ENCODE measurements around the gene TRIM74. TPM values are rescaled to one million over a fixed set of nuclear protein-coding genes. Genes with fewer than 3 reads are reported as not detected.
"Not testable (repeated sequence)": the region's sequence is repeated elsewhere in the genome, so short reads cannot be mapped to it uniquely, and the experiment has no call there.

The TRIM74 gene
- total RNA-seq, 3 donors from 2014 or later = 0.38 to 0.79 TPM; not detected in 1

DNA sequence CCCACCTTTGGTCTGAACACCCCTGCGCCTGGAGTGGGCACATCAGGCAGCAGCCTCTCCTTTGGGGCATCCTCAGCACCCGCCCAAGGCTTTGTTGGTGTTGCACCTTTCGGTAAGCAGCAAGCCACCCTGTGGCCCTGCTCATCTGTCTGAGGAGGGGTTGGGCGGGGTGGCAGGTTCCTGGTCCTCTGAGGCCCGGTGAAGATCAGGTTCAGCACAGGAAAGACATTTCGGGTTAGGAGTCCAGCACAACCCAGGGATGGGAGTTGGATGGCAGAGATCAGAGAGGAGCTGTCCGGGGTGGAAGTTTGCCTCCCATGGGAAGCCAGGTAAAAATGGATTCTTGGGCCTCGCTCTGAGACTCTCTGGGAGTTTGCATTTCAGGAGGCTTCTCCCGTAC is 23.7 kb downstream of the TRIM74 start:
- not testable (repeated sequence) for H3K36me3 Mint-ChIP-seq (ENCODE audit: insufficient read depth); H3K9me3 Mint-ChIP-seq; H3K4me1 Mint-ChIP-seq (ENCODE audit: low read depth); H3K4me3 Mint-ChIP-seq; DNase-seq; H3K27me3 Mint-ChIP-seq (ENCODE audit: low read depth); ATAC-seq

DNA sequence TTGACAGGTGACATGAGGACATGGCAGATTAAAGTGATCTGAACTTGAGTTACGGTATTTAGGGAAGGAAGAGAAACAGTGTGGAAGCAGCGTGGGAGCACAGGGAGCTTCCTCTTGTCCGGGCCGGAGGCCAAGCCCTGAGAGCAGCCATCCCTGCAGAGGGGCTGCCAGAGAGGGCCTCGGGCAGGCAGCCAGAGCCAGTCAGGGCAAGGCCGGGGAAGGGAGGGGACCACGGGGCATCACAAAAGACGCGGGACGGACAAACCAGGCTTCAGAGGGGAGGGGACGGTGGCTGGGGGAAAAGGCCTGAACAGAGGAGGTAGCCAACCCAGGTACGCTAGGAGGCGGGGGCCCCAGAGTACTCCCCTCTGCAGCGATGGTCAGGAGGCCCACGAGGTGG is 24.3 kb downstream of the TRIM74 start:
- H3K27me3 Mint-ChIP-seq (ENCODE audit: low read depth); H3K9me3 Mint-ChIP-seq; DNase-seq; H3K4me3 Mint-ChIP-seq; H3K4me1 Mint-ChIP-seq (ENCODE audit: low read depth); H3K36me3 Mint-ChIP-seq (ENCODE audit: insufficient read depth): not testable (repeated sequence)
- peak in 1 of 2 donors; percentile 6 for ATAC-seq

DNA sequence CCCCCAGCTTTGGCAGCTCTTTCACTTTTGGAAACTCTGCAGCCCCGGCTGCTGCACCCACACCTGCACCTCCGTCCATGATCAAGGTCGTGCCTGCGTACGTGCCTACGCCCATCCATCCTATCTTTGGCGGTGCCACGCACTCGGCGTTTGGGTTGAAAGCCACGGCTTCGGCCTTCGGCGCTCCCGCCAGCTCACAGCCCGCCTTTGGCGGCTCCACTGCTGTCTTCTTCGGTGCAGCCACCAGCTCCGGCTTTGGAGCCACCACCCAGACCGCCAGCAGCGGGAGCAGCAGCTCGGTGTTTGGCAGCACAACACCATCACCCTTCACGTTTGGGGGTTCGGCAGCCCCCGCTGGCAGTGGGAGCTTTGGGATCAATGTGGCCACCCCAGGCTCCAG is 26.3 kb downstream of the TRIM74 start:
- H3K27me3 Mint-ChIP-seq (ENCODE audit: low read depth); H3K9me3 Mint-ChIP-seq; ATAC-seq; H3K4me3 Mint-ChIP-seq; DNase-seq: not testable (repeated sequence)
- peaks cover 14% of the 10 kb centered on the region for H3K4me1 Mint-ChIP-seq (ENCODE audit: low read depth)
- peaks cover 12% of the 10 kb centered on the region for H3K36me3 Mint-ChIP-seq (ENCODE audit: insufficient read depth)

DNA sequence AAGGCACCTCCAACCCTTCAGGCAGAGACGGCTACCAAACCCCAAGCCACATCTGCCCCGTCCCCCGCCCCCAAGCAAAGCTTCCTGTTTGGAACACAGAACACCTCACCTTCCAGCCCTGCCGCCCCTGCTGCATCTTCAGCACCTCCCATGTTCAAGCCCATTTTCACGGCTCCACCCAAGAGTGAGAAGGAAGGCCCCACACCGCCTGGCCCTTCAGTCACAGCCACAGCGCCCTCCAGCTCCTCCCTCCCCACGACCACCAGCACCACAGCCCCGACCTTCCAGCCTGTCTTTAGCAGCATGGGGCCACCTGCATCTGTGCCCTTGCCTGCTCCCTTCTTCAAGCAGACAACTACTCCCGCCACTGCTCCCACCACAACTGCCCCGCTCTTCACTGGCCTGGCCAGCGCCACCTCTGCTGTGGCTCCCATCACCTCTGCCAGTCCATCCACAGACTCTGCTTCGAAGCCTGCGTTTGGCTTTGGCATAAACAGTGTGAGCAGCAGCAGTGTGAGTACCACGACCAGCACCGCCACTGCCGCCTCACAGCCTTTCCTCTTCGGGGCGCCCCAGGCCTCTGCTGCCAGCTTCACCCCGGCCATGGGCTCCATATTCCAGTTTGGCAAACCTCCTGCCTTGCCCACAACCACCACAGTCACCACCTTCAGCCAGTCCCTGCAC is 27.1 kb downstream of the TRIM74 start:
- DNase-seq; H3K27me3 Mint-ChIP-seq (ENCODE audit: low read depth); H3K9me3 Mint-ChIP-seq; H3K4me3 Mint-ChIP-seq; ATAC-seq: not testable (repeated sequence)
- peaks cover 13% of the 10 kb centered on the region for H3K36me3 Mint-ChIP-seq (ENCODE audit: insufficient read depth)
- peaks cover 19% of the 10 kb centered on the region for H3K4me1 Mint-ChIP-seq (ENCODE audit: low read depth)

DNA sequence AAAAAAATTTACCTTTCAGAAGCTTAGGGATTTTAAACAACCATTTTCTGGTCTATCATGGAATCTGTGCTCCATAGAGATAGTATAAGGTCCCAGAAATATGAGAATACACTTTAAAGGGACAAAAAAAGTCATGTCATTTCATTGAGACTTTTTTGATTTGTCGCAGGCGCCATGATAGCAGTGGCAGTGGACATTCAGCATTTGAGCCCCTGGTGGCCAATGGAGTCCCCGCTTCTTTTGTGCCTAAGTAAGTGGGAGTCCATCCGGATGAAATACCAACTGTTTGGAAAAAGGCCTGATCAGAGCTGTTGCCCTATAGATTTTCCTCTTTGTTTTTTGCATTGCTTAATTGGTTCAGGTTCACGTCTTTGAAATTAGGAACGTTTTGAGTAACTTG is 41.0 kb downstream of the TRIM74 start:
- not testable (repeated sequence) for H3K4me3 Mint-ChIP-seq; ATAC-seq; DNase-seq; H3K27me3 Mint-ChIP-seq (ENCODE audit: low read depth); H3K9me3 Mint-ChIP-seq
- peaks cover 36% of the 10 kb centered on the region for H3K36me3 Mint-ChIP-seq (ENCODE audit: insufficient read depth)
- peaks cover 22% of the 10 kb centered on the region for H3K4me1 Mint-ChIP-seq (ENCODE audit: low read depth)

DNA sequence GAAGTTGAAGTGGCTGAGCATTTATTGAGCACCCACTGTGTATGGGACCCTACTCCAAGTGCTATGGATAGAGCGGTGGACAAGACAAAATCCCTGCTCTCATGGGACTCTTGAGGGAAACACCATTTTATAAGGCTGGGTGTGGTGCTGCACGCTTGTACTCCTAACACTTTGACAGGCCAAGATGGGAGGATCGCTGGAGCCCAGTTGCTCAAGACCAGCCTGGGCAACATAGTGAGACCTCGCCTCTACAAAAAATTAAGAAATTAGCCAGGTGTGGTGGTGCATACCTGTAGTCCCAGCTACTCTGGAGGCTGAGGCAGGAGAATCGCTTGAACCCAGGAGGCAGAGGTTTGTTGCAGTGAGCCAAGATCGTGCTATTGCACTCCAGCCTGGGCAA is 41.5 kb downstream of the TRIM74 start:
- Mint-ChIP-seq H3K36me3 (ENCODE audit: insufficient read depth) (peaks cover 38% of the 10 kb centered on the region), H3K4me1 (ENCODE audit: low read depth) (peaks cover 25% of the 10 kb centered on the region)
- ATAC-seq; H3K4me3 Mint-ChIP-seq; DNase-seq; H3K9me3 Mint-ChIP-seq; H3K27me3 Mint-ChIP-seq (ENCODE audit: low read depth): not testable (repeated sequence)

DNA sequence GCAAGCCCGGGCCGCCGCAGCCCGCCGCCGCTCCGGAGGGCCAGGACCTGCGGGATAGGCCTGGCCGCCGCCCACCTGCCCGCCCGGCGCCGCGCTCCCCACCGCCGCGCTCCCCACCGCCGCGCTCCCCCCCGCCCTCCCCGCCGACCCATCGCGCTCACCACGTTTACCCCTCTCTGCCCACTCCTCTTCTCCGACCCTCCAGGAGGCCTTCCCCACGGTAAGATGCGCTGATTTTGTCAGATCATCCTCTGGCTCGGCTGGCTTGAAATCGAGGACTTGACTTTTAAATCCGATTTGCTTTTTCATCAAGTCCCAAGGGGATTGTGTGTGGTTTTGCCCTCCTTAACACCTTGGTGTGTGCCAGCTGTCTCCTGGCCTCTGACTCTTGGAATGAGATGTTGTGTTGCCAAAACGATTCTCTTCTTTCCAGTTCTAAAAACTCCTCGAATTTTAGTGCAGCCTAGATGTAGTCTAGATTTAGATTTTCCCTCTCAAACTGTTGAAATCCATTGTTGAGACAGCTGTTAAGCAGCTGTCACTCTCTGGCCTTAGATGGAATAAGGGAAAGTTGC is 43.6 kb downstream of the TRIM74 start:
- ATAC-seq = peak; percentile 41
- no peak for DNase-seq

DNA sequence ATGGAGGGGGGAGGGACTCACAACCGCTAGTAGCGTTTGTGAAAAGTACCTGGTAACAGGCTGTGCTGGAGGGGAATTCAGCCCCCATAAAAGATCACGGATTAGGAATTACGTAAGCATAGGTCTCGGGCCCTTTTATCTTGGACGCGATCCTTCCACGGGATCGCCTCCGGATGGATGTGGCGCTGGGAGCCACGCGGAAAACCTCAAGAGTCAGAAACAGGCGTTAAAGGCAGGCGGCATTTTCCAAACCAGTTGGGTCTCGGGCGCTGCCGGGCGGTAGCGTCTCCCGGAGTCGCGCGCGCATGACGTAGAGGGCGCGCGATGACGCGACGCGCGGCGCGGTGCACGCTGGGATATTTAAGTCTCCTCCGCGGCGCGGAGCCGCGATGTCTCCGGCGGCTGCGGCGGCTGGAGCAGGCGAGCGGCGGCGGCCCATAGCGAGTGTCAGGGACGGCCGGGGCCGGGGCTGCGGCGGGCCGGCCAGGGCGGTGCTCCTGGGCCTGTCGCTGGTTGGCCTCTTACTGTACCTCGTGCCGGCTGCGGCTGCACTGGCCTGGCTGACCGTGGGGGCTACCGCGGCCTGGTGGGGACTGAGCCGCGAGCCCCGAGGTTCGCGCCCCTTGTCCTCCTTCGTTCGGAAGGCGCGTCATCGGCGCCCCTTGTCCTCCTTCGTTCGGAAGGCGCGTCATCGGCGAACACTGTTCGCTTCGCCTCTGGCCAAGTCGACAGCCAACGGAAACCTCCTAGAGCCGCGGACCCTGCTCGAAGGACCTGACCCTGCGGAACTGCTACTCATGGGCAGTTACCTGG is 44.3 kb downstream of the TRIM74 start, which contains the start of gene POM121:
POM121 (plus strand) TSS at position 363 of the 813 bp plus-strand sequence; CDS start at position 390, 27 bp downstream.
- Mint-ChIP-seq H3K4me3 (peak within 1 kb of the TSS; percentile 98), H3K27me3 (ENCODE audit: low read depth) (no peaks in the 10 kb centered on the region), H3K4me1 (ENCODE audit: low read depth) (peaks cover 26% of the 10 kb centered on the region), H3K9me3 (no peaks in the 10 kb centered on the region), H3K36me3 (ENCODE audit: insufficient read depth) (peaks cover 36% of the 10 kb centered on the region)
- ATAC-seq = peak; percentile 90 to 91
- DNase-seq = peak; percentile 80

More for the DNA sequence above, 43.6 kb downstream of the TRIM74 start:
- Mint-ChIP-seq H3K4me3 (peak overlapping the region; percentile 98), H3K27me3 (ENCODE audit: low read depth) (no peaks in the 10 kb centered on the region), H3K36me3 (ENCODE audit: insufficient read depth) (peaks cover 40% of the 10 kb centered on the region), H3K9me3 (no peaks in the 10 kb centered on the region), H3K4me1 (ENCODE audit: low read depth) (peaks cover 25% of the 10 kb centered on the region)

DNA sequence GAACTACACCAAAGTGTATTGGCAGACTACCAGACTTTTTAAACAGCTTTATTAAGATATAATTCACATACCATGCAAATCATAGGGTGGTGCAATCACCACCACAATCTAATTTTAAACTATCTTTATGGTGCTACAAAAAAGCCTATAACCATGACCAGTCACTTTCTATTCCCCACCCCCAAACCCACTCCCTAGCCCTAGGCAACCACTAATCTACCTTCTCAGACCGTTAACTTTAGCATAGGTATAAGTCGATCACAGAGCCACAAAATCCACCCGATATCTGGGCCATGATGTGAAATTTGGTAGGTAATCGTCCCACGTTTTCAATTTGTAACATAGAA is 44.9 kb downstream of the TRIM74 start:
- Mint-ChIP-seq H3K27me3 (ENCODE audit: low read depth) (no peaks in the 10 kb centered on the region), H3K4me1 (ENCODE audit: low read depth) (peaks cover 31% of the 10 kb centered on the region), H3K4me3 (peak overlapping the region; percentile 98), H3K9me3 (no peaks in the 10 kb centered on the region), H3K36me3 (ENCODE audit: insufficient read depth) (peaks cover 34% of the 10 kb centered on the region)
- peak; percentile 41 to 42 for ATAC-seq
- DNase-seq = no peak

DNA sequence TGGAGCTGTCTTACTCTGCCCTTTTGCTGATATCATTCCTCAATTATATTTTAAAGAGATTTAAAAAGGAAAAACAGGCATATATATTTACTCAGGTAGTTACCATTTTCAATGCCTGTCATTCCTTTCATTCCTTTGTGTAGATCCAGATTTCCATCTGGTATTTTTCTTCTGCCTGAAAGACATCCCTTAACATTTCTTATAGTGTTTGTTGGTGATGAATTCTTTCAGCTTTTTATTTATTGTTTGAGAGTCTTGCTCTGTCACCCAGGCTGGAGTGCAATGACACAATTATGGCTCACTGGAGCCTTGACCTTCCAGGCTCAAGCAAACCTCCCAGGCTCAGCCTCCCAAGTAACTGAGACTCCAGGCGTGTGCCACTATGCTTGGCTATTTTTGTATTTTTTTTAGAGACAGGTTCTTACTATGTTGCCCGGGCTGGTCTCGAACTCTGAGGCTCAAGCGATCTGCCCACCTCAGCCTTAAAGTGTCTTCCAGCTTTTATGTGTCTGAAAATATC is 50.0 kb downstream of the TRIM74 start:
- ATAC-seq = no peak
- Mint-ChIP-seq H3K36me3 (ENCODE audit: insufficient read depth) (peaks cover 16% of the 10 kb centered on the region), H3K4me1 (ENCODE audit: low read depth) (peaks cover 25% of the 10 kb centered on the region), H3K4me3 (no peak overlapping the region), H3K9me3 (no peaks in the 10 kb centered on the region), H3K27me3 (ENCODE audit: low read depth) (no peaks in the 10 kb centered on the region)
- DNase-seq = no peak

DNA sequence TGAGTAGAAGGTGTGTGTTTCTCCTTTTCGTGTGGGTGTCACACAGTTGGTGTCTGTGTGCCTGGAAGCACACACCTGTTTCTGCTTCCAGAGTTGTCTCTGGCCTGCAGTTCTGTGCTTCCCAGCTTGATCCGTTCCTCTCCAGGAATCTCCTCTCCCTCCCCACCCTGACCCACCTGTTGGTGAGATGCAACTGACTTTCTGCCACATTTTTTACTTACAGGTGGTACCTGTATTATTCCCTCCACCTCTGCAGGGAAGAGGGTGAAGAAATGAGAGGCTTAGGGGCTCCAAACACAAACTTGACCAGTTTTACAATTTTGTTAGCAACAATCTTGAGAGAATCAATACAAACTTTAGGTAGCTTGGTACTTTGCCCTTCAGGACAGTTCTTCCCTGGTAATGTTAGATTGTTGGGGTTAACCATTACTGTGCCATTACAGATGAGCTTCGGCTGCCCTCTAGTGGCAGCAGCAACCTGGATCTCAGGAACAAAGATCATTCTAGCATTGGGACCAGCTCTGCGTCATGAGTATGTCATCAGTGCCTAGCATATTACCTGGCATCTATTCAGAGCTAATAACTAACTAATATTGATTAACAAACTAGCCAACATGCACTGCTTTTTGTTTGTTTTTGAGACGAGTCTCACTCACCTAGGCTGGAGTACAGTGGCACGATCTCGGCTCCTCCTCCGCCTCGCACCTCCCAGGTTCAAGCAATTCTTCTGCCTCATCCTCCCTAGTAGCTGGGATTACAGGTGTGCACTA is 54.3 kb downstream of the TRIM74 start:
- H3K27me3 Mint-ChIP-seq (ENCODE audit: low read depth); H3K4me3 Mint-ChIP-seq; H3K9me3 Mint-ChIP-seq: not testable (repeated sequence)
- peak; percentile 88 to 92 for ATAC-seq
- peak; percentile 52 for DNase-seq
- Mint-ChIP-seq H3K4me1 (ENCODE audit: low read depth) (peaks cover 26% of the 10 kb centered on the region), H3K36me3 (ENCODE audit: insufficient read depth) (peaks cover 25% of the 10 kb centered on the region)

DNA sequence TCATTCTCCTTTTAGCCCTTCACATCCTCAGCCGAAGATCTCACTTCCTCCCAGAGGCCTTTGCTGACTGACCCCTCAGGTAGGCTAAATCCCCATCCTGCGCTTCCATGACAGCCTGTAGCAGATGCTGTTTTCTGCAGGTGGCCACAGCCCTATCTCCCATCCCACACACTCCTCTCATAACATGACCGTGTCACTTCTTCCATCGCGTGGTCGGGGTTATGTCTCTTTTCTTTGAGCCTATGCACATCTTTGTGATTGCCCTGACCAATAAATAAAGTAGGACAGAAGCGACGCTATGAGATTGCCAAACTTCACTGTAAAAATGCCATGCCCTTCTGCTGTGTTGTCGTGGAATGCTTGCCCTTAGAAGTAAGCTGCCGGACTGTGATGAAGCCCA is 55.5 kb downstream of the TRIM74 start:
- DNase-seq = not testable (repeated sequence)

DNA sequence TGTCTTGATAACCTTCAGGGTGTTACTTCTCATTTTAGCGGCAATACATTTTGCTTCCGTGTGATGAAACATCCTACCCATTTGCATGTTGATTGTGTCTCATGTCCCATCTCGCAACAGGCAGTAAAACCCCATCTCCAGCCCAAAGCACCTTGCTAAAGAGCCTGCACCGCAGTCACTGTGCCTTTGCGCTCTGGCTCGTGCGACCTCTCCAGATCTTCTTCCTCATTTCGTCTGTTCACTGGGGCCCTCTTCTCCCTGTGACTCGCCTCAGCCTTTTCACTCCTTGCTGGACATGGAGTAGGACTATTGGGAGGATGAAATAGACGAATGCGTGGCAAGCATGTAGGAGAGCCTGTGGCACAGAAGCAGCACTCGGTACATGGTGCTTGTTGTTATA is 57.9 kb downstream of the TRIM74 start:
- H3K4me1 Mint-ChIP-seq (ENCODE audit: low read depth) = peaks cover 17% of the 10 kb centered on the region
- peaks cover 35% of the 10 kb centered on the region for H3K36me3 Mint-ChIP-seq (ENCODE audit: insufficient read depth)
- not testable (repeated sequence) for ATAC-seq; H3K27me3 Mint-ChIP-seq (ENCODE audit: low read depth); H3K9me3 Mint-ChIP-seq; H3K4me3 Mint-ChIP-seq; DNase-seq

More for the DNA sequence above, 55.5 kb downstream of the TRIM74 start:
- not testable (repeated sequence) for H3K4me3 Mint-ChIP-seq; H3K9me3 Mint-ChIP-seq; ATAC-seq; H3K27me3 Mint-ChIP-seq (ENCODE audit: low read depth)
- Mint-ChIP-seq H3K36me3 (ENCODE audit: insufficient read depth) (peaks cover 29% of the 10 kb centered on the region), H3K4me1 (ENCODE audit: low read depth) (peaks cover 22% of the 10 kb centered on the region)
